SU-DHL-6 (cell line): ENCODE results near the gene RNF146.
"Not testable (repeated sequence)": the region's sequence is repeated elsewhere in the genome, so short reads cannot be mapped to it uniquely, and the experiment has no call there.

Experiments
- H2AFZ ChIP-seq: fragments of 200-600 bp; sonication (generic); 2 replicates; pipeline ENCODE4 v1.6.1; 2014; ENCODE audit warnings: low read depth, mild to moderate bottlenecking, moderate library complexity, mixed read lengths, antibody characterized with exemption, low read length; ENCODE audit not compliant: severe bottlenecking
- H3F3A ChIP-seq: fragments of 200-600 bp; shearing (Covaris generic); 2 replicates; pipeline ENCODE4 v1.6.0; 2016; ENCODE audit warnings: antibody characterized with exemption, mild to moderate bottlenecking; ENCODE audit not compliant: insufficient read depth
- H3K27ac ChIP-seq: fragments of 200-600 bp; sonication (generic); 2 replicates; pipeline ENCODE4 v1.5.1; 2016; ENCODE audit warnings: low read depth, mild to moderate bottlenecking, low read length, moderate library complexity, mixed read lengths
- H3K27me3 ChIP-seq: fragments of 200-600 bp; sonication (generic), shearing (Covaris generic); 2 replicates; pipeline ENCODE4 v1.6.0; 2014; ENCODE audit warnings: mild to moderate bottlenecking, low read length
- H3K36me3 ChIP-seq: fragments of 200-600 bp; sonication (generic); 2 replicates; pipeline ENCODE4 v1.6.1; 2014; ENCODE audit warnings: mild to moderate bottlenecking, low read length, mixed read lengths
- H3K4me2 ChIP-seq: fragments of 300-600, 200-600 bp; shearing (Covaris generic), sonication (generic); 2 replicates; pipeline ENCODE4 v1.6.0; 2014; ENCODE audit warnings: low read length, low read depth, mild to moderate bottlenecking; ENCODE audit not compliant: poor library complexity, severe bottlenecking
- H3K4me3 ChIP-seq: fragments of 200-600 bp; sonication (generic); 2 replicates; pipeline ENCODE4 v1.5.1; 2014; ENCODE audit warnings: antibody characterized with exemption, low read length, mild to moderate bottlenecking, mixed read lengths; ENCODE audit not compliant: insufficient read depth, poor library complexity, severe bottlenecking
- H3K79me2 ChIP-seq: fragments of 200-600 bp; sonication (generic); 2 replicates; pipeline ENCODE4 v1.6.1; 2014; ENCODE audit warnings: mild to moderate bottlenecking, low read length, moderate library complexity; ENCODE audit not compliant: insufficient read depth
- H3K9ac ChIP-seq: fragments of 200-600 bp; sonication (generic); 2 replicates; pipeline ENCODE4 v1.7.0; 2014; ENCODE audit warnings: mild to moderate bottlenecking, low read length
- H3K9me2 ChIP-seq: fragments of 200-600 bp; sonication (generic); replicated peaks from 2 replicates; pipeline ENCODE4 v1.6.1; 2014; ENCODE audit warnings: low read length; ENCODE audit not compliant: insufficient read depth
- H3K9me3 ChIP-seq: fragments of 200-600 bp; sonication (generic); 2 replicates; pipeline ENCODE4 v1.6.1; 2014; ENCODE audit warnings: low read length, mixed read lengths; ENCODE audit not compliant: insufficient read depth
- H4K20me1 ChIP-seq: fragments of 200-600 bp; sonication (generic); 2 replicates; pipeline ENCODE4 v1.6.1; 2014; ENCODE audit warnings: low read depth, mild to moderate bottlenecking, antibody characterized with exemption, low read length, moderate library complexity, mixed read lengths
- CTCF ChIP-seq: fragments of 200-600 bp; sonication (generic); IDR thresholded peaks from one replicate; pipeline ENCODE4 v1.5.1; 2017; ENCODE audit warnings: antibody characterized with exemption, mild to moderate bottlenecking, low read length, moderate library complexity; ENCODE audit not compliant: insufficient read depth, poor library complexity, severe bottlenecking
- EZH2phosphoT487 ChIP-seq: fragments of 200-600 bp; sonication (generic), shearing (Covaris generic); conservative IDR thresholded peaks from 2 replicates; pipeline ENCODE4 v1.6.1; 2018; ENCODE audit warnings: mild to moderate bottlenecking, antibody characterized with exemption, low read length, moderate library complexity, mixed read lengths

Gene RNF146

GRCh38 chr6:127317388-127318128 lies 50.9 kb downstream of the RNF146 start:
- peaks cover 37% of the 10 kb centered on the region; the same call in 1 of the 2 replicates for H3K36me3 ChIP-seq
- H3K9me3 ChIP-seq = no peaks in the 10 kb centered on the region
- H3K27ac ChIP-seq = no peak overlapping the region
- H3K4me2 ChIP-seq = no peak overlapping the region
- H3K79me2 ChIP-seq = peaks cover 5% of the 10 kb centered on the region; the same call in 1 of the 2 replicates
- TF ChIP-seq EZH2phosphoT487 (no peak), CTCF (no peak)
- H3K9me2 ChIP-seq = no peaks in the 10 kb centered on the region
- no peaks in the 10 kb centered on the region for H4K20me1 ChIP-seq
- no peaks in the 10 kb centered on the region for H3K27me3 ChIP-seq
- no peak overlapping the region for H2AFZ ChIP-seq
- H3F3A ChIP-seq = peaks cover 6% of the 10 kb centered on the region; the same call in 1 of the 2 replicates
- H3K9ac ChIP-seq = no peak overlapping the region
- H3K4me3 ChIP-seq = no peak overlapping the region

- H3K4me3 ChIP-seq = no peak overlapping the region
- no peaks in the 10 kb centered on the region for H4K20me1 ChIP-seq
- H3K4me2 ChIP-seq = no peak overlapping the region
- no peaks in the 10 kb centered on the region for H3K9me3 ChIP-seq
- TF ChIP-seq EZH2phosphoT487 = no peak
- TF ChIP-seq CTCF = no peak
- H3K9me2 ChIP-seq = no peaks in the 10 kb centered on the region
- H2AFZ ChIP-seq = no peak overlapping the region
- H3K27me3 ChIP-seq = no peaks in the 10 kb centered on the region
- H3K9ac ChIP-seq = no peak overlapping the region
- H3K27ac ChIP-seq = no peak overlapping the region
- H3K79me2 ChIP-seq = peaks cover 8% of the 10 kb centered on the region; the same call in 1 of the 2 replicates
- H3K36me3 ChIP-seq = peaks cover 31% of the 10 kb centered on the region; the same call in 1 of the 2 replicates
- peaks cover 2% of the 10 kb centered on the region; the same call in 1 of the 2 replicates for H3F3A ChIP-seq
These were observed 53.0 kb downstream of the RNF146 start for GRCh38 chr6:127319686-127320085.

GRCh38 chr6:127328043-127328609 lies 61.5 kb downstream of the RNF146 start:
- Histone ChIP-seq H3K36me3 (peaks cover 28% of the 10 kb centered on the region; the same call in 1 of the 2 replicates), H3F3A (0 out of 2 replicates have a peak, but pooled peaks cover under 1% of the 10 kb centered on the region), H3K9me2 (no peaks in the 10 kb centered on the region), H3K4me2 (no peak overlapping the region), H4K20me1 (peaks cover 5% of the 10 kb centered on the region), H3K4me3 (no peak overlapping the region), H3K27ac (no peak overlapping the region), H2AFZ (no peak overlapping the region), H3K9ac (no peak overlapping the region), H3K9me3 (no peaks in the 10 kb centered on the region), H3K79me2 (peaks cover 18% of the 10 kb centered on the region), H3K27me3 (no peaks in the 10 kb centered on the region)
- no peak for TF ChIP-seq CTCF
- TF ChIP-seq EZH2phosphoT487 = no peak

- not testable (repeated sequence) for H3K27me3 ChIP-seq, H3K4me2 ChIP-seq, H2AFZ ChIP-seq, H3K9me2 ChIP-seq, H3K27ac ChIP-seq, H3K9ac ChIP-seq, H3F3A ChIP-seq, H3K9me3 ChIP-seq, H3K4me3 ChIP-seq, H4K20me1 ChIP-seq
- H3K79me2 ChIP-seq = peaks cover 42% of the 10 kb centered on the region
- peaks cover 17% of the 10 kb centered on the region; the same call in 1 of the 2 replicates for H3K36me3 ChIP-seq
These were observed 64.6 kb downstream of the RNF146 start for GRCh38 chr6:127331256-127331655.
